GM12878 (cell line): ENCODE data around the gene BIN1.

Experiments used
- CBX5 ChIP-seq: sonication (generic); IDR thresholded peaks from 2 replicates; pipeline ENCODE4 v1.6.1; 2016; ENCODE audit warnings: low read depth, moderate library complexity, mild to moderate bottlenecking, inconsistent platforms
- NFIC ChIP-seq: IDR thresholded peaks from 2 replicates; pipeline ENCODE4 v1.6.1; 2012; ENCODE audit warnings: low read depth, mild to moderate bottlenecking, inconsistent platforms, low read length, moderate library complexity
- POLR2AphosphoS5 ChIP-seq: IDR thresholded peaks from 2 replicates; pipeline ENCODE4 v1.6.1; 2011; ENCODE audit warnings: mild to moderate bottlenecking, low read length, inconsistent platforms
- SP1 ChIP-seq: IDR thresholded peaks from one replicate; pipeline ENCODE4 v1.6.1; 2011; ENCODE audit warnings: low read depth, low read length
- TCF12 ChIP-seq: IDR thresholded peaks from 2 replicates; pipeline ENCODE4 v1.6.1; 2011; ENCODE audit warnings: low read depth, mild to moderate bottlenecking, low read length
- TF ChIP-seq, protein P1 (sequence below), 3 experiments: IDR thresholded peaks in 2 of 3; conservative IDR thresholded peaks in 1 of 3; 2 replicates each; pipeline ENCODE4 v1.5.1; 2011; ENCODE audit warnings: low read depth in 3 of 3, low read length in 3 of 3, mild to moderate bottlenecking in 3 of 3, control low read depth in 2 of 3, moderate library complexity in 2 of 3, inconsistent platforms in 1 of 3, mixed read lengths in 1 of 3; ENCODE audit not compliant: control insufficient read depth in 2 of 3, insufficient read depth in 1 of 3; ENCODE audit errors: extremely low read depth in 1 of 3

DNA sequence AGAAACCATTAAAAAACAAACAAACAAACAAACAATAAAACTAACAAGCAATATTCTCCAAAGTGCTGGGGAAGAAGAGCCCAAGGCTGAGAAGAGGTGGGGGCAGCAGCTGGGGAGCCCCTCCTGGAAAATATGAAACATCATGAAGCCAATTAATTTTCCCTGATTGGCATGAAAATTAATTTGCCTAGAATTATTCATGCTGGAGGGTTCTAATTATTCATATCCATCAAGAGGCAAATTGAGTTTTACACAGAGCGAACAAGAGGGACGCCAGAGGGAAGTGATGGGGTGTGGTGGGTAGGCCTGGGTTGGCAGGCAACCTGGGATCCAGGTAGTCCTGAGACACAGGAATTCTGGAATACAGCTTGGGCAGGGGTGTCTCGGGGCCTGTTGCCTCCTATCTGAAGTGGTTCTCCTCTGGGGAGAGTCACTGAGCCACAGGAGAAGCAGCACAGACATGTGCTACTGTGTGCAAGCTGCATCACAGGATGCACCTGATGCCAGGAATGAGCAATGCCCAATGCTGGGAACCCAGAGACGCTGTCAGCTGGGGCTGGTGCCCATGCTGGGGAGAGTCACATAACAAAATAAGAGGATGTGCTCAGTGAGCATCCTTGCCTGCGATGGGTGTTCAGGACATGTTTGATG, 107.7 kb downstream of the BIN1 start:
- TF ChIP-seq NFIC: no peak
- TF ChIP-seq TCF12: no peak
- TF ChIP-seq SP1: no peak
- no peak for TF ChIP-seq CBX5
- no peak for TF ChIP-seq POLR2AphosphoS5
- TF ChIP-seq, protein P1, sequence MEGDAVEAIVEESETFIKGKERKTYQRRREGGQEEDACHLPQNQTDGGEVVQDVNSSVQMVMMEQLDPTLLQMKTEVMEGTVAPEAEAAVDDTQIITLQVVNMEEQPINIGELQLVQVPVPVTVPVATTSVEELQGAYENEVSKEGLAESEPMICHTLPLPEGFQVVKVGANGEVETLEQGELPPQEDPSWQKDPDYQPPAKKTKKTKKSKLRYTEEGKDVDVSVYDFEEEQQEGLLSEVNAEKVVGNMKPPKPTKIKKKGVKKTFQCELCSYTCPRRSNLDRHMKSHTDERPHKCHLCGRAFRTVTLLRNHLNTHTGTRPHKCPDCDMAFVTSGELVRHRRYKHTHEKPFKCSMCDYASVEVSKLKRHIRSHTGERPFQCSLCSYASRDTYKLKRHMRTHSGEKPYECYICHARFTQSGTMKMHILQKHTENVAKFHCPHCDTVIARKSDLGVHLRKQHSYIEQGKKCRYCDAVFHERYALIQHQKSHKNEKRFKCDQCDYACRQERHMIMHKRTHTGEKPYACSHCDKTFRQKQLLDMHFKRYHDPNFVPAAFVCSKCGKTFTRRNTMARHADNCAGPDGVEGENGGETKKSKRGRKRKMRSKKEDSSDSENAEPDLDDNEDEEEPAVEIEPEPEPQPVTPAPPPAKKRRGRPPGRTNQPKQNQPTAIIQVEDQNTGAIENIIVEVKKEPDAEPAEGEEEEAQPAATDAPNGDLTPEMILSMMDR (IDR thresholded peaks at IDR 0.05 in 2 of 3, conservative IDR thresholded peaks at IDR 0.05 in 1 of 3; ENCODE audit: control insufficient read depth in 2 of 3, extremely low read depth in 1 of 3, insufficient read depth in 1 of 3, low read depth in 3 of 3, low read length in 3 of 3): no peak
